GM21723 (cell line): ENCODE results near the gene PLPP1.

ENCODE experiments used
- ATAC-seq: cut with Tn5 transposase; IDR thresholded peaks from one replicate; pipeline ENCODE4 v1.9.1; 2021; ENCODE audit warnings: mild to moderate bottlenecking, moderate library complexity; ENCODE audit not compliant: unreplicated experiment

Gene PLPP1

GRCh38 chr5:55453211-55453610 lies 81.6 kb downstream of the PLPP1 start:
- no peak for ATAC-seq

- ATAC-seq: no peak
Measured at GRCh38 chr5:55451976-55452375, 82.8 kb downstream of the PLPP1 start.

GRCh38 chr5:55450050-55450765 lies 84.6 kb downstream of the PLPP1 start:
- ATAC-seq: no peak

- ATAC-seq: no peak
Measured at GRCh38 chr5:55446640-55447351, 88.0 kb downstream of the PLPP1 start.

- ATAC-seq: no peak
Measured at GRCh38 chr5:55445791-55446190, 89.0 kb downstream of the PLPP1 start.

GRCh38 chr5:55441954-55442353 lies 92.8 kb downstream of the PLPP1 start:
- no peak for ATAC-seq

GRCh38 chr5:55441107-55441771 lies 93.5 kb downstream of the PLPP1 start:
- no peak for ATAC-seq

- no peak for ATAC-seq
Measured at GRCh38 chr5:55440188-55440646, 94.5 kb downstream of the PLPP1 start.

GRCh38 chr5:55438998-55439397 lies 95.8 kb downstream of the PLPP1 start:
- no peak for ATAC-seq

GRCh38 chr5:55437859-55438206 lies 96.9 kb downstream of the PLPP1 start:
- no peak for ATAC-seq

- ATAC-seq: no peak
Measured at GRCh38 chr5:55437452-55437851, 97.3 kb downstream of the PLPP1 start.

GRCh38 chr5:55432549-55432948 lies 102.2 kb downstream of the PLPP1 start:
- no peak for ATAC-seq

- ATAC-seq: no peak
Measured at GRCh38 chr5:55429613-55430253, 105.0 kb downstream of the PLPP1 start.

- ATAC-seq: no peak
Measured at GRCh38 chr5:55429221-55429612, 105.5 kb downstream of the PLPP1 start.

- no peak for ATAC-seq
Measured at GRCh38 chr5:55427157-55427556, 107.6 kb downstream of the PLPP1 start.

GRCh38 chr5:55426455-55426854 lies 108.3 kb downstream of the PLPP1 start:
- ATAC-seq: no peak

- peak; percentile 93 for ATAC-seq
Measured at GRCh38 chr5:55421074-55421529, 113.7 kb downstream of the PLPP1 start.

- ATAC-seq: no peak
Measured at GRCh38 chr5:55418994-55419968, 115.5 kb downstream of the PLPP1 start.

- ATAC-seq: no peak
Measured at GRCh38 chr5:55416306-55416705, 118.5 kb downstream of the PLPP1 start.

- no peak for ATAC-seq
Measured at GRCh38 chr5:55415071-55415470, 119.7 kb downstream of the PLPP1 start.
